DMS153 (cell line): ENCODE measurements around the gene ADAM23.

Source experiments
- DNase-seq: peaks from one replicate; lab custom pipeline; 2025; lab: John Stamatoyannopoulos, UW

ADAM23 gene

DNA sequence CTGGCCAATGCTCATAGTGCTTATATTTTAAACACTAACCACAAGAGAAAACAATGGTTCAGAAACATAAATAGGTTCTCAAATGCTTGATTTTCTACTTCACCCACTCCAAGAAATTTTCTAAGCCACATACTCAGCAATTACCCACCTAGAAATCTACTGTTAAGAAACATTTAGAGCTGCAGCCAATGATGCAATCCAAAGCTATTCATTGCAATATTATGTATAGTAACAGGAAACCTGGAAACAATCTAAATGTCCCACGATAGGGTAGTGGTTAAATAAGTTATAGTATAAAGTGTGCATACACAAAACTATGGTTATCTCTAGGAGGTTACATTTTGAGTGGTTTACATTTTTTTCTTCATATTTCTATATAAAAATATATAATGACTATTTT, 204.7 kb downstream of the ADAM23 start:
- DNase-seq, result no peak

GRCh38 chr2:206657087-206657486, 213.8 kb downstream of the ADAM23 start:
- DNase-seq, result no peak

GRCh38 chr2:206665251-206665650, 221.9 kb downstream of the ADAM23 start:
- DNase-seq, result no peak
